Gastroesophageal sphincter (tissue), 4 donors: ENCODE data around the gene SSBP3. TPM values are rescaled to one million over a fixed set of nuclear protein-coding genes. Genes with fewer than 3 reads are reported as not detected.

Source experiments
- ATAC-seq: fragments of 150-250 bp; one replicate; pipeline ENCODE4 v1.9.1; 2016; ENCODE audit warnings: mild to moderate bottlenecking, moderate library complexity
- H3K27ac ChIP-seq, 4 donors: fragments of 200-600 bp; sonication (generic) in 3 of 4; 1 replicate in 3 of 4; 2 replicates in 1 of 4; pipeline ENCODE4 v1.5.1; 2016 to 2019
- H3K27me3 ChIP-seq: fragments of 200-600 bp; sonication (generic); one replicate; pipeline ENCODE4 v1.5.1; 2019
- H3K36me3 ChIP-seq, 2 donors: fragments of 200-600 bp; sonication (generic); one replicate each; pipeline ENCODE4 v1.5.1; 2019; ENCODE audit warnings: control low read depth in 1 of 2
- H3K4me1 ChIP-seq, 3 donors: fragments of 200-600 bp; sonication (generic); 1 replicate in 2 of 3; 2 replicates in 1 of 3; pipeline ENCODE4 v1.5.1; 2016 to 2019; ENCODE audit warnings: control low read depth in 2 of 3
- H3K4me3 ChIP-seq, 2 donors: fragments of 200-600 bp; sonication (generic); one replicate each; pipeline ENCODE4 v1.5.1; 2019; ENCODE audit warnings: mild to moderate bottlenecking in 1 of 2, moderate library complexity in 1 of 2
- H3K9me3 ChIP-seq, 3 donors: fragments of 200-600 bp; sonication (generic); one replicate each; pipeline ENCODE4 v1.5.1; 2017 to 2019; ENCODE audit warnings: control low read depth in 2 of 3
- EP300 ChIP-seq: sonication (generic); formaldehyde crosslinking; IDR thresholded peaks from one replicate; pipeline ENCODE4 v1.6.1; 2017; ENCODE audit warnings: antibody characterized with exemption, mild to moderate bottlenecking
- POLR2A ChIP-seq, 2 donors: fragments of 450-650 bp; IDR thresholded peaks; one replicate each; pipeline ENCODE4 v1.6.1; 2017; ENCODE audit warnings: antibody characterized with exemption in 2 of 2, mild to moderate bottlenecking in 2 of 2, moderate library complexity in 1 of 2
- POLR2AphosphoS5 ChIP-seq: sonication (generic); formaldehyde crosslinking; IDR thresholded peaks from one replicate; pipeline ENCODE4 v1.6.1; 2017; ENCODE audit warnings: antibody characterized with exemption
- WGBS, 2 donors: methylation state at CpG; one replicate each; pipeline ENCODE4 v1.1.5; 2018; ENCODE audit warnings: low coverage in 1 of 2; 5-methylcytosine and 5-hydroxymethylcytosine counted together
- total RNA-seq, 4 donors: library from RNA; depleted of rRNA; stranded (reverse); fragments of >200 nt; gene quantifications; one replicate each; pipeline ENCODE4 v1.1.0, GENCODE V29; 2016
- TF ChIP-seq, protein P1 (sequence below), 4 experiments: fragments of 200-600 bp in 2 of 4; fragments of 450-650 bp in 2 of 4; sonication (generic) in 1 of 4; IDR thresholded peaks; one replicate each; pipeline ENCODE4 v1.5.1; 2017 to 2019; ENCODE audit warnings: antibody characterized with exemption in 4 of 4, mild to moderate bottlenecking in 2 of 4, moderate library complexity in 2 of 4

Gene SSBP3
- total RNA-seq, 4 donors from 2014 or later: 40.8 to 46.7 (median 45.5) TPM

- no peak for TF ChIP-seq POLR2AphosphoS5
- no peak for TF ChIP-seq POLR2A (IDR thresholded peaks at IDR 0.05)
- TF ChIP-seq, protein P1, sequence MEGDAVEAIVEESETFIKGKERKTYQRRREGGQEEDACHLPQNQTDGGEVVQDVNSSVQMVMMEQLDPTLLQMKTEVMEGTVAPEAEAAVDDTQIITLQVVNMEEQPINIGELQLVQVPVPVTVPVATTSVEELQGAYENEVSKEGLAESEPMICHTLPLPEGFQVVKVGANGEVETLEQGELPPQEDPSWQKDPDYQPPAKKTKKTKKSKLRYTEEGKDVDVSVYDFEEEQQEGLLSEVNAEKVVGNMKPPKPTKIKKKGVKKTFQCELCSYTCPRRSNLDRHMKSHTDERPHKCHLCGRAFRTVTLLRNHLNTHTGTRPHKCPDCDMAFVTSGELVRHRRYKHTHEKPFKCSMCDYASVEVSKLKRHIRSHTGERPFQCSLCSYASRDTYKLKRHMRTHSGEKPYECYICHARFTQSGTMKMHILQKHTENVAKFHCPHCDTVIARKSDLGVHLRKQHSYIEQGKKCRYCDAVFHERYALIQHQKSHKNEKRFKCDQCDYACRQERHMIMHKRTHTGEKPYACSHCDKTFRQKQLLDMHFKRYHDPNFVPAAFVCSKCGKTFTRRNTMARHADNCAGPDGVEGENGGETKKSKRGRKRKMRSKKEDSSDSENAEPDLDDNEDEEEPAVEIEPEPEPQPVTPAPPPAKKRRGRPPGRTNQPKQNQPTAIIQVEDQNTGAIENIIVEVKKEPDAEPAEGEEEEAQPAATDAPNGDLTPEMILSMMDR (IDR thresholded peaks at IDR 0.05): no peak
- TF ChIP-seq EP300: no peak
- Histone ChIP-seq H3K27ac (no peak overlapping the region), H3K4me1 (peaks cover 0 to 72% (median 13%) of the 10 kb centered on the region in 3 donors), H3K4me3 (no peak overlapping the region), H3K27me3 (no peaks in the 10 kb centered on the region), H3K9me3 (no peaks in the 10 kb centered on the region), H3K36me3 (peaks cover 0 to 6% of the 10 kb centered on the region in 2 donors)
- ATAC-seq: no peak
- WGBS, 2 donors: 45 to 82% methylated on average over 1 to 5 of the region's 5 CpGs
Observed at GRCh38 chr1:54364582-54364981, 41.6 kb downstream of the SSBP3 start.

- no peak for ATAC-seq
- Histone ChIP-seq H3K4me1 (peaks cover 0 to 78% (median 18%) of the 10 kb centered on the region in 3 donors), H3K4me3 (no peak overlapping the region), H3K9me3 (no peaks in the 10 kb centered on the region), H3K27me3 (no peaks in the 10 kb centered on the region), H3K27ac (no peak overlapping the region), H3K36me3 (no peaks in the 10 kb centered on the region)
- no peak for TF ChIP-seq POLR2A (IDR thresholded peaks at IDR 0.05)
- TF ChIP-seq, protein P1 (IDR thresholded peaks at IDR 0.05): no peak
- TF ChIP-seq POLR2AphosphoS5: no peak
Observed at GRCh38 chr1:54363925-54364324, 42.3 kb downstream of the SSBP3 start.

GRCh38 chr1:54362881-54363340, 43.3 kb downstream of the SSBP3 start:
- ATAC-seq: no peak

DNA sequence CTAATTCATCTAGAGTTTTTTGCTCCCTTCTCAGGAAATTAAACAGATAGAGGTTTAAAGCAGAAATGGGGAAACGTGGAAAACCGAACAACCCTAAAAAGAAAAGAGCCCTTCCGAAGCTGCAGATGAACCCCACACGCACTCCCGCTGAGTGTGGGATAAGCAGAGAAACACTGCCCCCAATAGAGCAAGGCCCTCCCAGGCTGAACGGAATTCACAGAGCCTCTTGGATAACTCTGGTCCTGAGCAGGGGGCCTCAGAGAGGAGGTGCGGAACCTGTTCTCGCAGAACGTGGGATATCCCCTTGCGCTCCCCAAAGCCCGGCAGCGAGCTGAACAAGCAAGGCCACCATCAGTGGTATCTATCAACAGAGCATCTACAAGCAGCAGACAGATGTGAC, 44.9 kb downstream of the SSBP3 start:
- Histone ChIP-seq H3K4me3 (no peak overlapping the region), H3K27me3 (no peaks in the 10 kb centered on the region), H3K4me1 (peaks cover 0 to 90% (median 25%) of the 10 kb centered on the region in 3 donors), H3K27ac (peak overlapping the region in 1 of 4 donors; percentile 19), H3K36me3 (peaks cover 0 to 7% of the 10 kb centered on the region in 2 donors), H3K9me3 (no peaks in the 10 kb centered on the region)
- TF ChIP-seq EP300: no peak
- TF ChIP-seq, protein P1 (IDR thresholded peaks at IDR 0.05): peak in 2 of 4 experiments; percentile 10 to 52
- TF ChIP-seq POLR2A (IDR thresholded peaks at IDR 0.05): no peak
- TF ChIP-seq POLR2AphosphoS5: no peak
- peak; percentile 57 for ATAC-seq
- 66 to 75% methylated on average over 8 to 12 of the region's 12 CpGs for WGBS, 2 donors

More at GRCh38 chr1:54362881-54363340, 43.3 kb downstream of the SSBP3 start:
- no peaks in the 10 kb centered on the region for H3K9me3 ChIP-seq
- no CpG with 5 or more reads among the region's 2 CpGs for WGBS, 2 donors
- no peak overlapping the region for H3K4me3 ChIP-seq
- H3K27me3 ChIP-seq: no peaks in the 10 kb centered on the region
- H3K4me1 ChIP-seq: peaks cover 0 to 87% (median 22%) of the 10 kb centered on the region in 3 donors
- TF ChIP-seq POLR2AphosphoS5 (no peak), EP300 (no peak), POLR2A (IDR thresholded peaks at IDR 0.05) (no peak)
- TF ChIP-seq, protein P1 (IDR thresholded peaks at IDR 0.05): no peak
- peaks cover 0 to 7% of the 10 kb centered on the region in 2 donors for H3K36me3 ChIP-seq
- no peak overlapping the region for H3K27ac ChIP-seq
